ENCODE results near the gene ROBO3.

The ROBO3 gene

GRCh38 chr11:124839128-124839971 lies 25.9 kb upstream of the ROBO3 start (continued):
- no peak for TF ChIP-seq HIC1 (tag by site-specific recombination; IDR thresholded peaks at IDR 0.05)
- no peak for TF ChIP-seq ZNF776 (tag by site-specific recombination; IDR thresholded peaks at IDR 0.05; ENCODE audit: borderline replicate concordance)
- no peak for TF ChIP-seq ZNF785 (tag by site-specific recombination; IDR thresholded peaks at IDR 0.05)
- no peak for TF ChIP-seq ZNF292 (tag by site-specific recombination; IDR thresholded peaks at IDR 0.05; ENCODE audit: borderline replicate concordance, low read depth)
- TF ChIP-seq ZNF132 (tag by site-specific recombination; IDR thresholded peaks at IDR 0.05; ENCODE audit: borderline replicate concordance) = no peak
- no peak for TF ChIP-seq ZNF76 (tag by site-specific recombination; IDR thresholded peaks at IDR 0.05; ENCODE audit: borderline replicate concordance, low read depth)
- TF ChIP-seq ZNF558 (tag by site-specific recombination; IDR thresholded peaks at IDR 0.05) = no peak
- no peak for TF ChIP-seq ZSCAN30 (tag by site-specific recombination; IDR thresholded peaks at IDR 0.05)
- no peak for TF ChIP-seq HOXA7 (CRISPR knock-in tag; IDR thresholded peaks at IDR 0.05; ENCODE audit: borderline replicate concordance)
- no peak for TF ChIP-seq IKZF3 (tag by site-specific recombination; IDR thresholded peaks at IDR 0.05)
- TF ChIP-seq ZFP41 (tag by site-specific recombination; IDR thresholded peaks at IDR 0.05; ENCODE audit: borderline replicate concordance) = no peak
- TF ChIP-seq YY2 (tag by site-specific recombination; IDR thresholded peaks at IDR 0.05) = no peak
- peak; percentile 64; the same call in 1 of the 2 replicates for TF ChIP-seq ZNF398 (tag by site-specific recombination; IDR thresholded peaks at IDR 0.05)
- TF ChIP-seq SCRT2 (tag by site-specific recombination; IDR thresholded peaks at IDR 0.05) = no peak
- no peak for TF ChIP-seq GFI1B (tag by site-specific recombination; IDR thresholded peaks at IDR 0.05)
- no peak for TF ChIP-seq ZNF449 (tag by site-specific recombination; IDR thresholded peaks at IDR 0.05)
- peak; percentile 23; the same call in 1 of the 2 replicates for TF ChIP-seq PATZ1 (tag by site-specific recombination; IDR thresholded peaks at IDR 0.05)
- TF ChIP-seq ZNF707 (tag by site-specific recombination; IDR thresholded peaks at IDR 0.05) = no peak
- TF ChIP-seq ZNF155 (tag by site-specific recombination; IDR thresholded peaks at IDR 0.05) = no peak
- peak; percentile 75 for TF ChIP-seq ZNF18 (tag by site-specific recombination; IDR thresholded peaks at IDR 0.05)
- TF ChIP-seq ZSCAN18 (tag by site-specific recombination; IDR thresholded peaks at IDR 0.05) = no peak
- TF ChIP-seq KLF7 (tag by site-specific recombination; IDR thresholded peaks at IDR 0.05; ENCODE audit: borderline replicate concordance) = no peak
- TF ChIP-seq ZNF184 (tag by site-specific recombination; IDR thresholded peaks at IDR 0.05) = no peak
- peak; percentile 42; the same call in 1 of the 2 replicates for TF ChIP-seq YY1 (tag by site-specific recombination; IDR thresholded peaks at IDR 0.05)
- no peak for TF ChIP-seq SALL2 (tag by site-specific recombination; IDR thresholded peaks at IDR 0.05; ENCODE audit: borderline replicate concordance)
- TF ChIP-seq ZNF10 (tag by site-specific recombination; IDR thresholded peaks at IDR 0.05) = no peak
- TF ChIP-seq ZFHX2 (tag by site-specific recombination; conservative IDR thresholded peaks at IDR 0.05) = peak; percentile 97
- no peak for TF ChIP-seq REPIN1 (tag by site-specific recombination; IDR thresholded peaks at IDR 0.05; ENCODE audit: low read depth)
- no peak for TF ChIP-seq ZNF677 (tag by site-specific recombination; IDR thresholded peaks at IDR 0.05)
